T-helper 1 cell treated with Interleukin-12 subunit alpha and Interleukin-12 subunit beta and Interleukin-4 antibody, amounts not matched to agents 30 μg/mL and 1 μg/mL, for 36 hours (primary cell): ENCODE measurements around the gene DNM2.
"Not testable (repeated sequence)": the region's sequence is repeated elsewhere in the genome, so short reads cannot be mapped to it uniquely, and the experiment has no call there.

ENCODE experiments used
- H3K27ac Mint-ChIP-seq: one replicate; pipeline ENCODE4 v1.8.0; 2021; ENCODE audit warnings: mild to moderate bottlenecking, mixed read lengths
- H3K27me3 Mint-ChIP-seq: one replicate; pipeline ENCODE4 v1.8.0; 2021; ENCODE audit warnings: low read depth, mixed read lengths
- H3K36me3 Mint-ChIP-seq: one replicate; pipeline ENCODE4 v1.8.0; 2021; ENCODE audit warnings: low read depth, mixed read lengths
- H3K4me1 Mint-ChIP-seq: one replicate; pipeline ENCODE4 v1.8.0; 2021; ENCODE audit warnings: low read depth, mixed read lengths
- H3K4me3 Mint-ChIP-seq: one replicate; pipeline ENCODE4 v1.8.0; 2021; ENCODE audit warnings: mild to moderate bottlenecking, moderate library complexity, mixed read lengths
- H3K9me3 Mint-ChIP-seq: one replicate; pipeline ENCODE4 v1.8.0; 2021; ENCODE audit warnings: mixed read lengths

DNM2 gene

DNA sequence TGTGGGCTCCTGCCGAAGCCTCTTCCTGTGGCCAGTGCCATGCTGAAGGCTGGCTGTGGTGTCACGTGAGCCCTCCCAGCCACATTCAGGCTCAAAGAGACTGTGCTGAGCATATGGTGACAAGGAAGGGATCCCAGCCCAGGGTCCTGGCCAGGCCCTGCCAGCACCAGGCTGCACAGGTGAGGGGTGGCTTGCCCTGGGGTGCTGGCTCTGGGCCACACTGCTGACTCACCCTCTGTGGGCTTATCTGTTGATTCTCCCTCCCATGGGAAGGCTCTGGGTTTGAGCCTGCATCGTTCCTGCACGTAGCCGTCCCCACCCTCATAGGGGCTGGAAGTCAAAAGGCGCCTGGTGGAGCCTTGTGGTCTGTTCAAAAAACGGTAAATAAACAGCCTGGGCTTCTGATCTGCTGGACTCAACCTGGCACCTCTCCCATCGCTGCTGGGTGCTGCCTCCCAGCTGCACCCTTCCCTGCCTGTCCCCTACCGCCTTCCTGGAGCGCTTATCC, 31.1 kb downstream of the DNM2 start:
- Mint-ChIP-seq H3K27me3 (no peaks in the 10 kb centered on the region), H3K4me3 (no peak overlapping the region), H3K9me3 (no peaks in the 10 kb centered on the region), H3K36me3 (peaks cover 3% of the 10 kb centered on the region), H3K27ac (peak overlapping the region; percentile 49), H3K4me1 (peaks cover 46% of the 10 kb centered on the region)

DNA sequence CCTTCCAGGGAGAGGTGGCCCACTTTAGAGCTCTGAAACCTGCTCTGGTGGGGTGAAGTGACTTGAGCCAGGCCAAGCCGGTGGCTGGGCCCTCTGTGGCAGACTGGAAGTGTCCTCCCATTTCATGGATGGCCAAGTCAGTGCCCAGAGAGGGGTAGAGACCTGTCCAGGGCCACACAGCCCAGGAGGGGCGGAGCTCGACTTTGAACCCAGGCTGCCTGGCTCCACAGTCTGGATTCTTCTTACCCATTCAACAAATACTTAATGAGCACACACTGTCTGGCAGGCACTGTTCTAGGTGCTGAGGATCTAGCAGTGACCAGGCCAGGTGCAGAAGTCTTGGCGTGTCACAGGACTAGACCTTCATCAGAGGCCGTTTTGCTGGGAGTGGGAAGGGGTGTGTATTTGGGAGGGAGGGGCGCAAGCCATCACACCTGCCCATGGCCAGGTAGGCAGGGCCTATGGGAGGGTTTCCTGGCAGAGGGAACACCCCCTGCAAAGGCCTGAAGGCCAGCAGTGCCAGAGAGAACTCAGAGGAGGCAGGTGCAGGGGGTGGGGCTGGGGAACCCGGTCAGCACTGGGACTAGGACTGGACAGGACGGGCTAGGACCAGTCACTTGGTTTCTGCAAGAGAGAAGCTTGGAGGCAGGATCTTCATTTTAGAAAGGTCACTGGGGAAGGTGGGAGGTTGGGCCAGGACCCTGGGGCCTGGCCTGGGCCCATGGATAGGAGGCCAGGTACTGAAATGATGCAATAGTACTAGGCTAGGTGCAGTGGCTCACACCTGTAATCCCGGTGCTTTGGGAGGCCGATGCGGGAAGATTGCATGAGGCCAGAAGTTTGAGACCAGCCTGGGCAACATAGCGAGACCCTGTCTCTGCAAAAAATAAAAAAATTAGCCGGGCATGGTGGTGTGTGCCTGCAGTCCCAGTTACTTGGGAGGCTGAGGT, 31.8 kb downstream of the DNM2 start:
- no peak overlapping the region for H3K4me3 Mint-ChIP-seq
- H3K9me3 Mint-ChIP-seq: no peaks in the 10 kb centered on the region
- peaks cover 50% of the 10 kb centered on the region for H3K4me1 Mint-ChIP-seq
- peaks cover 3% of the 10 kb centered on the region for H3K36me3 Mint-ChIP-seq
- H3K27ac Mint-ChIP-seq: peak overlapping the region; percentile 49
- H3K27me3 Mint-ChIP-seq: no peaks in the 10 kb centered on the region

DNA sequence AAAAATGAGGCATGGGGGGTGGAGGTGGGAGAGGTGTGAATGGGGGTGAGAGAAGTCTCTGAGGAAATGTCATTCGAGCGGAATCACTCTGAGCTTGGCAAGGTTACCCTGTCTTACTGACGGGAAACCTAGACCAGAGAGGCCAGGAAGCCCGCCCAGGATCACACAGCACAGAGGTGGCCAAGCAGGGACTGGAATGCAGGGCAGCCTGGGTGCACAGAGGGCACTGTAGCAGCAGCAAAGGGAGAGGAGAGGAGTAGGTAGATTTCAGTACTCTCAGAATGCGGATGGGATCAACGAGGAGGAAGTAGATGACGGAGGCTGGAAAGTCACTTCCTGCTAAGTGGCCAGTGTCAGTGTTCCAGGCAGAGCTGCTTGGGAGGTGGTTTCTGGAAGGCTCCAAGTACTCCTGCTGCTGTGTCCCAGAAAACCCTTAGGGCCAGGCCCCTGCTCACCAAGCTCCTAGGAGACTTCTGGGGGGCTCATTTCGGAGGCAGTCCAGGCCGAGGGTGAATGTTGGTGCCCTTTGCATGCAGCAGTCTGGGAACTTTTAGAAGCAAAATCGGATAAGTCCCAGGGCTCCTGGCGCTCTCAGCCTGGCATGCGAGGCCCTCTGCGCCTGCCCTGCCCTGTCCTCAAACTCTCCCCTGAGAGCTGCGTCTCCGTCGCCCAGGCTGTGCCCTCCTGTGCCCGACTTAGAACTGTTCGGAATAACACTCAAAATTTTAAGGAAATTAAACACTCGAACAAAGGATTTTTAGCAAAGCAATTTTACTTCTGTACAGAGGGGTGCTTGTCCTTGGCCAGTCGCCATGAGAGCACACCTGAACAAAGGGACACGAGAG, 33.5 kb downstream of the DNM2 start:
- Mint-ChIP-seq H3K4me1 (peaks cover 59% of the 10 kb centered on the region), H3K4me3 (peak overlapping the region; percentile 56), H3K9me3 (no peaks in the 10 kb centered on the region), H3K27me3 (no peaks in the 10 kb centered on the region), H3K27ac (peak overlapping the region; percentile 75), H3K36me3 (peaks cover 6% of the 10 kb centered on the region)

DNA sequence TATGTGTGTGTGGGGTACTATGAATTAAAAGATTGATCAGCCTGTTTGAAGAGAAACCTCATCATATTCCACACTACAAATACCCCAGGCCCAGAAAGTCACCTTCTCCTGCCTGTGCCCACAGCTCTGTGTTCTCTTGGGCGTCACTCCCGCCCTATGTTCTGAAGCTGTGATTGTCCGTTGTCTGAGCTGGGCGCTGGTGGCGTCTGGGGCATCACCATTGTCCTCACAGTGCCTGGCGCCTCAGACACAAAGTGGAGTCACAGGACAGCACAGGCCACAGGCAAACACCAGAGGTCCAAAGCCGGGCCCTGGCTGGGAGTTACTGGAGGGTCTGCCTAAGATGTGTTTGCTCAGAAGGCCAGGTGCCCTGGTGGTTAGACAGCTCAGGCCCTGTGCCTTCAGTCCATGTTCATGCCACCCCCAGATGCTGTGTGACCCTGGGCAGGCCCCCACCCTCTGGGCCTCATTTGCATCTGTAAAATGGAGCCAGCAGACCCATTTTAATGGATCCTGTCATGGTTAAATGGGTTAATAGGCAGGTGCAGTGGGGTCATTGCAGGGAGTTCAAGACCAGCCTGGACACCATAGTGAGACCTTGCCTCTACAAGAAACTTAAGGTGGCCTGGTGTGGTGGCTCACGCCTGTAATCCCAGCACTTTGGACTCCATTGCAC, 34.5 kb downstream of the DNM2 start:
- Mint-ChIP-seq H3K4me1 (peaks cover 68% of the 10 kb centered on the region), H3K36me3 (peaks cover 13% of the 10 kb centered on the region), H3K4me3 (no peak overlapping the region), H3K27me3 (no peaks in the 10 kb centered on the region), H3K27ac (peak overlapping the region; percentile 56), H3K9me3 (no peaks in the 10 kb centered on the region)

GRCh38 chr19:10752913-10753704, 35.2 kb downstream of the DNM2 start:
- no peak overlapping the region for H3K4me3 Mint-ChIP-seq
- no peaks in the 10 kb centered on the region for H3K27me3 Mint-ChIP-seq
- no peaks in the 10 kb centered on the region for H3K9me3 Mint-ChIP-seq
- peak overlapping the region; percentile 60 for H3K27ac Mint-ChIP-seq
- peaks cover 64% of the 10 kb centered on the region for H3K4me1 Mint-ChIP-seq
- H3K36me3 Mint-ChIP-seq: peaks cover 13% of the 10 kb centered on the region

- Mint-ChIP-seq H3K4me1 (peaks cover 64% of the 10 kb centered on the region), H3K9me3 (peaks cover 7% of the 10 kb centered on the region), H3K27me3 (no peaks in the 10 kb centered on the region), H3K27ac (peak overlapping the region; percentile 74), H3K36me3 (peaks cover 28% of the 10 kb centered on the region), H3K4me3 (peak overlapping the region; percentile 19)
Measured at GRCh38 chr19:10756371-10756770, 38.5 kb downstream of the DNM2 start.

DNA sequence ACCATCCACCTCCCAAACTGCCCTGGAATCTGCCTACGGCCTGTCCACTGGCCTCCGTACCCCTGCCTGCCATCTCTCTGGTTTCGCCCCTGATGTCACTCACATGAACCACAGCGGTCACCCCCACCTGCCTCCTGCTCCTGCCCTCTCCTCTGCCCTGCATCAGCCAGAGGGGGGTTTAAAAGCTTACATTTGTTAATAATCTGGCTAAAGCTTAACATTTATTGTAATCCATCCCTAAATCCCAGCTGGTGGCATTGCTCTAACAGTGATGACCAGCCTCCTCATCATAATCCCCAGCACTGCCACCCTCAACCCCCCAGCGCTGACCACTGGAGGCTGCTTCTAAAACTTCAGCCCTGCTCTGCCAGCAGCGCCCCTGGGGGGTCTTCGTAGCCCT, 38.9 kb downstream of the DNM2 start:
- H3K27ac Mint-ChIP-seq: peak overlapping the region; percentile 74
- peaks cover 32% of the 10 kb centered on the region for H3K36me3 Mint-ChIP-seq
- H3K9me3 Mint-ChIP-seq: peaks cover 7% of the 10 kb centered on the region
- no peaks in the 10 kb centered on the region for H3K27me3 Mint-ChIP-seq
- H3K4me1 Mint-ChIP-seq: peaks cover 66% of the 10 kb centered on the region
- H3K4me3 Mint-ChIP-seq: peak overlapping the region; percentile 19

DNA sequence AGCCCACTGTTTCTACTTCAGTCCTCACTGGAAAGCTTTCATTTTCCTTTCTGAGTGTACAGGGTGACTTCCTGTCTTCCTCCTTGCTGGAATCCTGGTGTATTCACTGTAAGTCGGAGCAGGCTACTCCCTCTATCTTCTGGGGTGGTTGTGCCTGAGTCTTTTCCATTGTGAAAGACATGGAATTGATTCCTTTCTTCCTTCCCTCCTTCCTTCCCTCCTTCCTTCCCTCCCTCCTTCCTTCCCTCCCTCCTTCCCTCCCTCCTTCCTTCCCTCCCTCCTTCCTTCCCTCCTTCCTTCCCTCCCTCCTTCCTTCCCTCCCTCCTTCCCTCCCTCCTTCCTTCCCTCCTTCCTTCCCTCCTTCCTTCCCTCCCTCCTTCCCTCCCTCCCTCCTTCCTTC, 40.2 kb downstream of the DNM2 start:
- H3K27me3 Mint-ChIP-seq, H3K4me3 Mint-ChIP-seq, H3K9me3 Mint-ChIP-seq: not testable (repeated sequence)
- H3K4me1 Mint-ChIP-seq: peaks cover 71% of the 10 kb centered on the region
- H3K36me3 Mint-ChIP-seq: peaks cover 42% of the 10 kb centered on the region
- H3K27ac Mint-ChIP-seq: peak overlapping the region; percentile 56

DNA sequence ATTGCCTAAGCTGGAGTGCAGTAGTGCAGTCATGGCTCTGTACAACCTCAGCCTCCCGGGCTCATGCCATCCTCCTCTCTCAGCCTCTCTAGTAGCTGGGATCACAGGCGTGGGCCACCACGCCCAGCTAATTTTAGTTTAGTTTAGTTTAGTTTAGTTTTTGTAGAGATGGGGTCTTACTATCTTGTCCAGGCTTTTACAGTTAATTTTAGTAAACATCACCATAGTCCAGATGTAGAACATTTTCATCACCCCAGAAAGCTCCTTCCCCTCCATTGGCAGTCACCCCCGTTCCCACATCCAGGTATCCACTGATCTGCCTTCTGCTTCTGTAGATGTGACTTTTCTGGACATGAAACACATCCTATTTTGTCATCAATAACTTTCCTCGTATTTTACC, 41.1 kb downstream of the DNM2 start:
- Mint-ChIP-seq H3K27me3 (no peaks in the 10 kb centered on the region), H3K4me1 (peaks cover 73% of the 10 kb centered on the region), H3K27ac (peak overlapping the region; percentile 85), H3K36me3 (peaks cover 46% of the 10 kb centered on the region), H3K9me3 (peaks cover 7% of the 10 kb centered on the region), H3K4me3 (peak overlapping the region; percentile 47)

GRCh38 chr19:10760273-10760944, 42.5 kb downstream of the DNM2 start:
- H3K36me3 Mint-ChIP-seq: peaks cover 52% of the 10 kb centered on the region
- no peaks in the 10 kb centered on the region for H3K27me3 Mint-ChIP-seq
- H3K4me1 Mint-ChIP-seq: peaks cover 72% of the 10 kb centered on the region
- H3K27ac Mint-ChIP-seq: peak overlapping the region; percentile 85
- H3K4me3 Mint-ChIP-seq: peak overlapping the region; percentile 47
- peaks cover 7% of the 10 kb centered on the region for H3K9me3 Mint-ChIP-seq

- Mint-ChIP-seq H3K9me3 (peaks cover 7% of the 10 kb centered on the region), H3K27me3 (no peaks in the 10 kb centered on the region), H3K4me1 (peaks cover 70% of the 10 kb centered on the region), H3K36me3 (peaks cover 46% of the 10 kb centered on the region), H3K4me3 (peak overlapping the region; percentile 44), H3K27ac (peak overlapping the region; percentile 94)
Measured at GRCh38 chr19:10761443-10762250, 43.8 kb downstream of the DNM2 start.

- H3K4me3 Mint-ChIP-seq: peak overlapping the region; percentile 69
- H3K27me3 Mint-ChIP-seq: no peaks in the 10 kb centered on the region
- peaks cover 43% of the 10 kb centered on the region for H3K36me3 Mint-ChIP-seq
- peaks cover 65% of the 10 kb centered on the region for H3K4me1 Mint-ChIP-seq
- H3K9me3 Mint-ChIP-seq: peaks cover 7% of the 10 kb centered on the region
- H3K27ac Mint-ChIP-seq: peak overlapping the region; percentile 94
Measured at GRCh38 chr19:10762656-10763055, 44.8 kb downstream of the DNM2 start.
